Measurements from ENCODE around the gene TLR8.

DNA sequence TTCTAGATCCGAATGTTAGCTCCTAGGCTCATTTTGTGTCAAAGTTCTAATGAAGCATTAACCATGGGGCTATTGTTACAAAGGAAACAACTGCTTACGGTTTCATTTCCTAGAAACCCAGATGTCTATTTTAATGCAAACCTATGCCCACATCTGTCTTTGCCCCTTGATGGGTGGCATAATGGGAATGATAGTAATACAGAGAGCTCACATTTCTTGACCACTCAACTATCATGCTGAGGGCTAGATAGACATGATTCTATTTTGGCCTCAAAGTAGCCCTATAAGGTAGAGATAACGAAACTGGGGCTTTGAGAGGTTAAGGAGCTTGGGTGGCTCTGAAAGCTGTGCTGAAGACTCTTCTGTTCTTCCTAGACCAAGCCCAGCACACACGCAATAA, 37.7 kb upstream of the TLR8 start:
- TF ChIP-seq YY1 (IDR thresholded peaks at IDR 0.05; ENCODE audit: insufficient read depth, insufficient read length) (no peak), SUZ12 (IDR thresholded peaks at IDR 0.05; ENCODE audit: extremely low read depth, insufficient read depth, insufficient read length) (no peak), ZNF274 (IDR thresholded peaks at IDR 0.05; ENCODE audit: low read depth, low read length) (no peak)

Measured in NT2/D1 (cell line).